Epidermal melanocyte (primary cell): ENCODE measurements around the gene SRP54.
"Not testable (repeated sequence)": the region's sequence is repeated elsewhere in the genome, so short reads cannot be mapped to it uniquely, and the experiment has no call there.

ENCODE experiments used
- DNase-seq: peaks from one replicate; pipeline ENCODE4 v3.0.0; 2011; ENCODE audit warnings: low spot score; ENCODE audit not compliant: insufficient read length

SRP54 gene

GRCh38 chr14:35046048-35046750 lies 63.4 kb downstream of the SRP54 start, which contains the start of gene FAM177A1:
FAM177A1 (plus strand) TSS chr14:35046272; CDS start chr14:35046464, 192 bp downstream.
- peak; percentile 95 for DNase-seq

DNA sequence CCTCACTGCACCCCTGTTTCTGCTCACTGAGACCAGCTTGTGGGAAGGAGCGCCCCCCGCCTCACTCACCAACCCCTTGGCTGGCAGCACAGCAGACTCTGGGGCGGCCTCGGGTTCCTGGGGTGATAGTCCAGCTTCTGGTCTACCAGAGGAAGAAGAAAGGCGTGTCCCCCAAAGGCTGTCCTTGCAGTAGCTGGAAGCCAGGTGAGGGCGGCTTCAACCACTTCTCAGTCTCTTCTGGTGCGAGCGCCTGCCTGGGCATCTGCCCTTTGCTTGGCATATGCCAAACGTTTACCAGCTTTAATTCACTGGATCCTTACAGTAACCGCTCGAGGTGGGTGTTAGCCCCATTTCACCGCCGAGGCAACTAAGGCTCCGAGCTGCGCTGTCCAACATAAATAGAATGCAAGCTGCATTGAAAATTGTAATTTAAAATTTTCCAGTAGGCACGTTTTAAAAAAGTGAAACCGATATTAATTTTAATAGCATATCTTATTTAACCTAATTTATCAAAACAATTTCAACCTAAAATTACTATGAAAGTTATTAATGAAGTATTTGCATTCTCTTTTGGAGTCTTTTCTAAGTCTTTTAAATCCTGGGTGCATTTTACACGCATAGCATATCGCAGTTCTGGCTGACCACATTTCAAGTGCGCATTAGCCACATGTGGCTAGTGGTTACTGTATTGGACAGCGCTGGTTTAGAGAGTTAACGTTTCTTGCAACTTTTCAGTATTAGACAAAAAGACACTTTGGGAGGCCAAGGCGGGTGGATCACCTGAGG lies 64.2 kb downstream of the SRP54 start:
- DNase-seq = no peak

DNA sequence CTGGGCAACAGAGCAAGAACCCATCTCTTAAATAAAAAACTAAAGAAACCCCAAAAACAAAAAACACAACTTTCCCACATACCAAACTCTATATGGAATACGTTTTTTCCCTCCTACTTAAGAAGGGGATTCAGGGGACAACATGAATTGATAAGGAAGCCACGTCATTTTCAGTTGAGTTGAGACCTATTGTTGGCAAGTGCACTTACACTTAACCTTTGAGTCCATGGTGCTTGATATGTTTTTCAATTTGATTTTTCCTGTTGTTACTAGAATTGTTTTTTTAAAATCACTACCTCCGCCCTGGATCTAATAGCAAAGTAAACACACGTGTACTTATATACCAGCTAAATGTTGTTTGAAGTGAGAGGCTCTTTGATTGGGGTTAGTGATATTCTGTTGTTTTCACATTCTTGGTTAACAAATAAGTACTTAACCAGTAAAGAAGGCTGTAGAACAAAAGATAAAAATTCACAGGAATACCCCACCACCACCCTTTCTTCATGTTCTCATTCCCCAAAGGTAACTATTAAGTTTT lies 65.3 kb downstream of the SRP54 start:
- DNase-seq = no peak

GRCh38 chr14:35050652-35051051 lies 67.9 kb downstream of the SRP54 start:
- no peak for DNase-seq

DNA sequence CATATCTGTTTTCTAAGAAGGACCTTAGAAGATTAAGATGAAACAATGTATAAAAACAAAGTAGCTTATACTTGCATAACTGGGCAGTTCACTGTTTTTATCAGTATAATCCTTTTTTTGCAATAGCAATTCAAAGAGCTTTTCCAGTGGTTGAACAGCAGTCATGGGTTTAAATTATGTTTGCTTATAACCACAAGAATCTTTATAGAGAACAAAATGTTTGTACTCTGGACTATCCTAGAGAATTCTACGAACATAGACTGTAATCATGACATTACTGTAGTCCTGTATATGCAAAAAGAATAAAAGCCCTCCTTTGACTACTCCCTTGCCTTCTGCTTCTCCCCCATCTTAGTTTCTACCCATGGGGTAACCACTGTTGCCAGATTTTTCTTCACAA lies 69.0 kb downstream of the SRP54 start:
- DNase-seq = no peak

GRCh38 chr14:35052637-35053036 lies 69.8 kb downstream of the SRP54 start:
- DNase-seq = no peak

DNA sequence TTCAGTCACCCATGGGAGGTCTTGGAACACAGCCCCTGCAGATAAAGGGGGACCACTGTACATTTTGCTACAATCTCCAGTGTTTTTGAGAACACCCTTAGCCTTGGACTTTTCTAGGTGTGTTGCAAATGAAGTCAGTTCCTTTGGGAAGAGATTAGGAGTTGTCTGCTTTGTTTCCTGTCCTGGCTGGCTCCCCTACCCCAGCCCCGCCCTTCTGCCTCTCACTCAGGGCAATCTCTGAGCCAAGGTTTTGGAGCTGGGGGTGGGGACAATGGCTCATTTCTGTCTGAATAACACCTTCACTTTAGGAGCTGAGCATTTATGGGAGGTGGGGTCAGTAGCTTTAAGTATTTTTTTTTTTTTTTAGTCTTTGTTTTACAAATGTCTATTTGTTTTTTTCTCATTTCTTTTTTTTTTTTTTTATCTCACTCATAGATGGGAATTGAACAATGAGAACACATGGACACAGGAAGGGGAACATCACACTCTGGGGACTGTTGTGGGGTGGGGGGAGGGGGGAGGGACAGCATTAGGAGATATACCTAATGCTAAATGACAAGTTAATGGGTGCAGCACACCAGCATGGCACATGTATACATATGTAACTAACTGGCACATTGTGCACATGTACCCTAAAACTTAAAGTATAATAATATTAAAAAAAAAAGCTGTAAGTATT lies 78.5 kb downstream of the SRP54 start:
- not testable (repeated sequence) for DNase-seq

DNA sequence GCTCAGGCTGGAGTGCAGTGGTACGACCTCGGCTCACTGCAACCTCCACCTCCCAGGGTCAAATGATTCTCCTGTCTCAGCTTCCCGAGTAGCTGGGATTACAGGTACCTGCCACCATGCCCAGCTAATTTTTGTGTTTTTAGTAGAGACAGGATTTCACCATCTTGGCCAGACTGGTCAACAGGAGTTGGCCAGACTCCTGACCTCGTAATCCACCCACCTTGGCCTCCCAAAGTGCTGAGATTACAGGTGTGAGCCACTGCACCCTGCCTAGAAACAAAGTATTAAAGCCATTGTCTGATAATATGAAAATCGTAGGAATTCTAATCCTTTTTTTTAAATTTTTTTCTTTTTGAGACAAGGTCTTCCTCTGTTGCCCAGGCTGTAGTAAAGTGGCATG lies 82.9 kb downstream of the SRP54 start:
- DNase-seq = not testable (repeated sequence)

- DNase-seq = no peak
These were observed 85.6 kb downstream of the SRP54 start for GRCh38 chr14:35068238-35069012.

DNA sequence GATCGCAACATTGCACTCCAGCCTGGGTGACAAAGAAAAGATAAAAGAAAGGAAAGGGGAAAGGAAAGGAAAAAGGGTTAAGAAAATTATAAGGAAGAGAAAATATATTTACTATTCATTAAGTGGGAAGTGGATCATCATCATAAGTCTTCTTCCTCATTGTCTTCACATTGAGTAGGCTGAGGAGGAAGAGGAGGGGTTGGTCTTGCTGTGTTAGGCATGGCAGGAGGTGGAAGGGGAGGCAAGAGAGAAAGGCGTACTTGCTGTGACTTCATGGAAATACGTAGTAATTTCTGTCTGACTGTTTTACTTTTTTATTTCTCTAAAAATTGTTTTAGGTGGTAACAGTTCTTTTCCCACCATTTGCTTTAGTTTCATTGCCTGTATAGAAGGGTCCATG lies 89.4 kb downstream of the SRP54 start:
- no peak for DNase-seq

- DNase-seq = no peak
These were observed 90.7 kb downstream of the SRP54 start for GRCh38 chr14:35073486-35073885.

DNA sequence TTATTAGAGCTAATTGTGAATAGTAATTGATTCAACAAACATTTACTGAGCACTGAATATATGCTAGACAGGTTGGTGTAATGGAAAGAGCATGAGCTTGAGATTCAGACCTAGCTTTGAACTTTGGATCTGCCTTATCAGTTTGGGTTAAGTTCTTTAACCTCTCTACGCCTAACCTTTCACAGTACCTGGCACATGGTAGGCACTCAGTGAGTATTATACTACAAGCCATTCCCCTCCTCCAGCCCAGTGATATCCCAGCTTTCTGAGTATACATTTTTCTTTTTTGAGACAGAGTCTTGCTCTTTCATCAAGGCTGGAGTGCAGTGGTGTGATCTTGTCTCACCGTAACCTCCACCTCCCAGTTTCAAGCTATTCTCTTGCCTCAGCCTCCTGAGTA lies 95.3 kb downstream of the SRP54 start:
- DNase-seq = no peak
